Astrocyte of the cerebellum (primary cell): ENCODE data around the gene ZNF41.
A peak's percentile ranks its signal among the peaks of the same experiment; 100 is the strongest.

Source experiments
- DNase-seq: peaks from one replicate; pipeline ENCODE4 v3.0.0-alpha.2; 2011; ENCODE audit warnings: low read depth
- H3K4me3 ChIP-seq: 2 replicates; pipeline ENCODE4 v1.5.1; 2011; ENCODE audit warnings: mild to moderate bottlenecking, low read depth, low read length, moderate library complexity
- CTCF ChIP-seq: IDR thresholded peaks from 2 replicates; pipeline ENCODE4 v1.5.1; 2012; ENCODE audit warnings: low read length, low read depth, moderate library complexity, mild to moderate bottlenecking; ENCODE audit errors: missing control alignments
- in situ Hi-C: cut with HindIII; loops from 2 replicates; pipeline ENCODE4 v1.10.0; 2017; ENCODE audit warnings: low sequenced_read_pairs

Gene ZNF41

GRCh38 chrX:47489507-47490275, 6.7 kb upstream of the ZNF41 start:
- no peak overlapping the region for H3K4me3 ChIP-seq
- TF ChIP-seq CTCF = no peak
- no peak for DNase-seq
- in situ Hi-C loops = no loop called here

GRCh38 chrX:47484885-47485284, 1.9 kb upstream of the ZNF41 start:
- in situ Hi-C loops = no loop called here
- peak overlapping the region; percentile 7 for H3K4me3 ChIP-seq
- TF ChIP-seq CTCF = no peak
- no peak for DNase-seq

- DNase-seq = no peak
- H3K4me3 ChIP-seq = peak overlapping the region; percentile 60
- TF ChIP-seq CTCF = no peak
- in situ Hi-C loops = no loop called here
Observed at GRCh38 chrX:47483306-47484268, 565 bp upstream of the ZNF41 start.

- in situ Hi-C loops = no loop called here
- DNase-seq = no peak
- peak overlapping the region; percentile 60 for H3K4me3 ChIP-seq
- TF ChIP-seq CTCF = no peak
Observed at GRCh38 chrX:47482065-47482511, 934 bp downstream of the ZNF41 start.

- TF ChIP-seq CTCF = no peak
- H3K4me3 ChIP-seq = no peak overlapping the region
- no peak for DNase-seq
- in situ Hi-C loops = no loop called here
Observed at GRCh38 chrX:47481160-47481559, 1.9 kb downstream of the ZNF41 start.

- in situ Hi-C loops = no loop called here
- no peak for DNase-seq
- TF ChIP-seq CTCF = no peak
- H3K4me3 ChIP-seq = no peak overlapping the region
Observed at GRCh38 chrX:47480576-47480975, 2.4 kb downstream of the ZNF41 start.
